ENCODE results near the gene STEAP3. TPM values are rescaled to one million over a fixed set of nuclear protein-coding genes. Genes with fewer than 3 reads are reported as not detected.

STEAP3 gene
- total RNA-seq, 1 experiment from 2014 or later: 6.0 TPM

- no peak for DNase-seq (ENCODE audit: low spot score)
- in situ Hi-C loops (cut with HindIII; ENCODE audit: low sequenced_read_pairs): no loop called here
Measured at GRCh38 chr2:119307419-119308140, 83.9 kb downstream of the STEAP3 start.

- no peak for DNase-seq (ENCODE audit: low spot score)
- in situ Hi-C loops (cut with HindIII; ENCODE audit: low sequenced_read_pairs): no loop called here
Measured at GRCh38 chr2:119308793-119309330, 85.2 kb downstream of the STEAP3 start.

- in situ Hi-C loops (cut with HindIII; ENCODE audit: low sequenced_read_pairs): no loop called here
- no peak for DNase-seq (ENCODE audit: low spot score)
Measured at GRCh38 chr2:119311371-119311770, 87.7 kb downstream of the STEAP3 start.

GRCh38 chr2:119311831-119312230 lies 88.2 kb downstream of the STEAP3 start:
- DNase-seq (ENCODE audit: low spot score): no peak
- in situ Hi-C loops (cut with HindIII; ENCODE audit: low sequenced_read_pairs): no loop called here

Other genes starting within 250 kb of the STEAP3 start
- not detected in 2 replicates for gene C1QL2, start 65.1 kb upstream of the STEAP3 start, total RNA-seq (2014; rRNA removed; shearing (Covaris generic))
- 18.6 and 20.9 TPM in 2 replicates for gene C2orf76, start 143.0 kb downstream of the STEAP3 start, total RNA-seq (2014; rRNA removed; shearing (Covaris generic))
- gene DBI, start 143.1 kb downstream of the STEAP3 start, total RNA-seq (2014; rRNA removed; shearing (Covaris generic)): 73.3 and 104 TPM in 2 replicates
- 0.37 and 3.1 TPM in 2 replicates for gene TMEM37, start 208.0 kb downstream of the STEAP3 start, total RNA-seq (2014; rRNA removed; shearing (Covaris generic))